Upper lobe of left lung (tissue), 4 donors: ENCODE measurements around the gene FBH1.

Source experiments
- POLR2A ChIP-seq, 4 donors: fragments of 450-650 bp; IDR thresholded peaks; one replicate each; pipeline ENCODE4 v1.5.1; 2016 to 2017; ENCODE audit warnings: antibody characterized with exemption in 4 of 4, mild to moderate bottlenecking in 2 of 4
- POLR2AphosphoS5 ChIP-seq, 2 donors: sonication (generic); formaldehyde crosslinking; IDR thresholded peaks; one replicate each; pipeline ENCODE4 v1.5.1; 2017; ENCODE audit warnings: antibody characterized with exemption in 2 of 2
- TF ChIP-seq, protein P1 (sequence below), 6 experiments: fragments of 450-650 bp in 4 of 6; fragments of 200-600 bp in 2 of 6; sonication (generic) in 2 of 6; IDR thresholded peaks; one replicate each; pipeline ENCODE4 v1.5.1; 2016 to 2019; ENCODE audit warnings: antibody characterized with exemption in 6 of 6

GRCh38 chr10:5947471-5948207 is 57.6 kb downstream of the FBH1 start:
- TF ChIP-seq, protein P1, sequence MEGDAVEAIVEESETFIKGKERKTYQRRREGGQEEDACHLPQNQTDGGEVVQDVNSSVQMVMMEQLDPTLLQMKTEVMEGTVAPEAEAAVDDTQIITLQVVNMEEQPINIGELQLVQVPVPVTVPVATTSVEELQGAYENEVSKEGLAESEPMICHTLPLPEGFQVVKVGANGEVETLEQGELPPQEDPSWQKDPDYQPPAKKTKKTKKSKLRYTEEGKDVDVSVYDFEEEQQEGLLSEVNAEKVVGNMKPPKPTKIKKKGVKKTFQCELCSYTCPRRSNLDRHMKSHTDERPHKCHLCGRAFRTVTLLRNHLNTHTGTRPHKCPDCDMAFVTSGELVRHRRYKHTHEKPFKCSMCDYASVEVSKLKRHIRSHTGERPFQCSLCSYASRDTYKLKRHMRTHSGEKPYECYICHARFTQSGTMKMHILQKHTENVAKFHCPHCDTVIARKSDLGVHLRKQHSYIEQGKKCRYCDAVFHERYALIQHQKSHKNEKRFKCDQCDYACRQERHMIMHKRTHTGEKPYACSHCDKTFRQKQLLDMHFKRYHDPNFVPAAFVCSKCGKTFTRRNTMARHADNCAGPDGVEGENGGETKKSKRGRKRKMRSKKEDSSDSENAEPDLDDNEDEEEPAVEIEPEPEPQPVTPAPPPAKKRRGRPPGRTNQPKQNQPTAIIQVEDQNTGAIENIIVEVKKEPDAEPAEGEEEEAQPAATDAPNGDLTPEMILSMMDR (IDR thresholded peaks at IDR 0.05): no peak
- TF ChIP-seq POLR2A (IDR thresholded peaks at IDR 0.05) (no peak), POLR2AphosphoS5 (IDR thresholded peaks at IDR 0.05) (no peak)
